Neural progenitor cell (in vitro differentiated cells): Measurements from ENCODE around the gene PHF13. TPM values are rescaled to one million over a fixed set of nuclear protein-coding genes. Genes with fewer than 3 reads are reported as not detected.

Source experiments
- DNase-seq: peaks from one replicate; pipeline ENCODE4 v3.0.0-alpha.2; 2016; ENCODE audit warnings: low spot score
- H2AFZ ChIP-seq: fragments of 200-600 bp; sonication (generic); replicated peaks from 2 replicates; pipeline ENCODE4 v1.6.1; 2016; ENCODE audit warnings: antibody characterized with exemption
- H3F3A ChIP-seq: fragments of 200-600 bp; sonication (generic); 2 replicates; pipeline ENCODE4 v1.6.1; 2016; ENCODE audit warnings: antibody characterized with exemption, low read depth
- H3K27ac ChIP-seq: fragments of 200-600 bp; sonication (generic); 2 replicates; pipeline ENCODE4 v1.5.1; 2016; ENCODE audit warnings: mild to moderate bottlenecking
- H3K27me3 ChIP-seq: fragments of 200-600 bp; sonication (generic); 2 replicates; pipeline ENCODE4 v1.6.1; 2016; ENCODE audit warnings: mild to moderate bottlenecking, moderate library complexity
- H3K36me3 ChIP-seq: fragments of 200-600 bp; sonication (generic); 2 replicates; pipeline ENCODE4 v1.5.1; 2016
- H3K4me1 ChIP-seq: fragments of 200-600 bp; sonication (generic); 2 replicates; pipeline ENCODE4 v1.6.1; 2016; ENCODE audit warnings: mixed run types
- H3K4me2 ChIP-seq: fragments of 200-600 bp; sonication (generic); 2 replicates; pipeline ENCODE4 v1.6.1; 2016
- H3K4me3 ChIP-seq: fragments of 200-600 bp; sonication (generic); 2 replicates; pipeline ENCODE4 v1.5.1; 2016
- H3K79me2 ChIP-seq: fragments of 200-600 bp; sonication (generic); 2 replicates; pipeline ENCODE4 v1.6.1; 2016; ENCODE audit warnings: low read depth
- H3K9ac ChIP-seq: fragments of 200-600 bp; sonication (generic); 2 replicates; pipeline ENCODE4 v1.6.1; 2016
- H3K9me3 ChIP-seq: fragments of 200-600 bp; sonication (generic); 2 replicates; pipeline ENCODE4 v1.5.1; 2016; ENCODE audit warnings: low read depth
- H4K20me1 ChIP-seq: fragments of 200-600 bp; sonication (generic); 2 replicates; pipeline ENCODE4 v1.6.1; 2016; ENCODE audit warnings: low read depth
- H3K27ac Mint-ChIP-seq: 3 replicates; pipeline ENCODE4 v1.8.0; 2021; ENCODE audit warnings: mixed read lengths
- H3K27me3 Mint-ChIP-seq: 2 replicates; pipeline ENCODE4 v1.8.0; 2022; ENCODE audit warnings: low read depth, mild to moderate bottlenecking, inconsistent platforms, moderate library complexity, mixed read lengths; ENCODE audit not compliant: insufficient read depth
- H3K36me3 Mint-ChIP-seq: 3 replicates; pipeline ENCODE4 v1.8.0; 2021; ENCODE audit warnings: mixed read lengths
- H3K4me1 Mint-ChIP-seq: 3 replicates; pipeline ENCODE4 v1.8.0; 2021; ENCODE audit warnings: mixed read lengths
- H3K4me3 Mint-ChIP-seq: 3 replicates; pipeline ENCODE4 v1.8.0; 2021; ENCODE audit warnings: mild to moderate bottlenecking, moderate library complexity, mixed read lengths
- H3K9me3 Mint-ChIP-seq: 3 replicates; pipeline ENCODE4 v1.8.0; 2020; ENCODE audit warnings: mixed read lengths
- EZH2 ChIP-seq: fragments of 200-600 bp; sonication (generic); IDR thresholded peaks from 2 replicates; pipeline ENCODE4 v1.6.1; 2017; ENCODE audit warnings: antibody characterized with exemption, mild to moderate bottlenecking, moderate library complexity
- EZH2phosphoT487 ChIP-seq: fragments of 200-600 bp; sonication (generic); IDR thresholded peaks from 2 replicates; pipeline ENCODE4 v1.6.1; 2017; ENCODE audit warnings: antibody characterized with exemption
- total RNA-seq: library from RNA; depleted of rRNA; stranded (reverse); fragments of >200 nt; gene quantifications from 2 replicates; pipeline ENCODE4 v1.2.3, GENCODE V29; 2015; ENCODE audit warnings: low replicate concordance
- TF ChIP-seq, protein P1 (sequence below): fragments of 200-600 bp; sonication (generic); IDR thresholded peaks from 2 replicates; pipeline ENCODE4 v1.5.1; 2017; ENCODE audit warnings: antibody characterized with exemption, mild to moderate bottlenecking

PHF13 gene
- total RNA-seq, 1 donor from 2014 or later = 32.0 TPM

DNA sequence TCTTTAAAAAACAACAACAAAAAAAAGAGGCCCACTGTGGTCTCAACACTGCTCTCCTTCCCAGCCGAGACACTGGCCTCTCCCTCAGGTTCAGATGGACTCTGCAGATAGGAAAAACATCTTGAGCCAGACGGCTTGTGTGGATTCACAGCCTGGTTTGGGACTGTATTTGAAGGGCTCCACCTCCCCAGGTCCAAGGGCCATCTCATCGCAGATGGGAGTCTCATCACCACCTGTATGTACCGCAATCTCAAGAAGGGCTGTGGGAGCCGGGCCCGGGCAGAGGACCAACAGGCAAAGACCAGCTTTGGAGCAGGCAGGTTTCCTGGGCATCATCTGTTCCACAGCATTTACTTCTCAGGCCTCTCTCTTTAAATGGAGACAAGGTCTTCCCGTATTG is 23.5 kb upstream of the PHF13 start:
- Histone ChIP-seq H3K4me3 (no peak overlapping the region), H3K4me1 (no peaks in the 10 kb centered on the region), H3F3A (no peaks in the 10 kb centered on the region), H3K36me3 (no peaks in the 10 kb centered on the region), H3K9me3 (no peaks in the 10 kb centered on the region), H4K20me1 (peaks cover 9% of the 10 kb centered on the region), H3K4me2 (no peak overlapping the region), H3K9ac (no peak overlapping the region), H2AFZ (no peak overlapping the region), H3K79me2 (no peaks in the 10 kb centered on the region), H3K27ac (no peak overlapping the region), H3K27me3 (no peaks in the 10 kb centered on the region)
- peaks cover 4% of the 10 kb centered on the region for H3K27me3 Mint-ChIP-seq
- no peaks in the 10 kb centered on the region for H3K9me3 Mint-ChIP-seq
- no peak for TF ChIP-seq EZH2phosphoT487
- TF ChIP-seq, protein P1, sequence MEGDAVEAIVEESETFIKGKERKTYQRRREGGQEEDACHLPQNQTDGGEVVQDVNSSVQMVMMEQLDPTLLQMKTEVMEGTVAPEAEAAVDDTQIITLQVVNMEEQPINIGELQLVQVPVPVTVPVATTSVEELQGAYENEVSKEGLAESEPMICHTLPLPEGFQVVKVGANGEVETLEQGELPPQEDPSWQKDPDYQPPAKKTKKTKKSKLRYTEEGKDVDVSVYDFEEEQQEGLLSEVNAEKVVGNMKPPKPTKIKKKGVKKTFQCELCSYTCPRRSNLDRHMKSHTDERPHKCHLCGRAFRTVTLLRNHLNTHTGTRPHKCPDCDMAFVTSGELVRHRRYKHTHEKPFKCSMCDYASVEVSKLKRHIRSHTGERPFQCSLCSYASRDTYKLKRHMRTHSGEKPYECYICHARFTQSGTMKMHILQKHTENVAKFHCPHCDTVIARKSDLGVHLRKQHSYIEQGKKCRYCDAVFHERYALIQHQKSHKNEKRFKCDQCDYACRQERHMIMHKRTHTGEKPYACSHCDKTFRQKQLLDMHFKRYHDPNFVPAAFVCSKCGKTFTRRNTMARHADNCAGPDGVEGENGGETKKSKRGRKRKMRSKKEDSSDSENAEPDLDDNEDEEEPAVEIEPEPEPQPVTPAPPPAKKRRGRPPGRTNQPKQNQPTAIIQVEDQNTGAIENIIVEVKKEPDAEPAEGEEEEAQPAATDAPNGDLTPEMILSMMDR = no peak
- TF ChIP-seq EZH2 = no peak
- DNase-seq = no peak
- no peak overlapping the region for H3K4me3 Mint-ChIP-seq
- H3K4me1 Mint-ChIP-seq = no peaks in the 10 kb centered on the region
- H3K36me3 Mint-ChIP-seq = peaks cover 4% of the 10 kb centered on the region
- H3K27ac Mint-ChIP-seq = no peak overlapping the region

DNA sequence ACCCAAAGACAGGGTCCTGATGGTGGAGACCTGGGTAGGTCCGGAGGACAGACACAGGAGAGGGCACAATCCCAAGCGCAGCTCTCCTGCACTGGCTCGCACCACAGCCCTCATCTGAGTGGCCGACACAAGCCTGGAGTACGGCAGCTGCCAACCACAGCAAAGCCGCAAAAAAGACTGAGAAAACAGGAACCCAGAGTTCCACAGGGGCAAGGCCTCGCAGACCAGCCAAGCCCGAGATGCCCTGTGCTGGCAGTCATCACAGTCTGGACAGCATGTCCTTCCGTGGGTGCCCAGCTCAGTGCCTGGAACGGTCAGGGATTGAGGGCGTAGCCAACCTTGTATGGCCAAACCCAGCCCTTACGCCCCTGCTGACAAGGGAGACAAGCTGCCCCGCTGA is 22.3 kb upstream of the PHF13 start:
- TF ChIP-seq EZH2phosphoT487 = no peak
- no peak for TF ChIP-seq EZH2
- Histone ChIP-seq H3K9me3 (no peaks in the 10 kb centered on the region), H3K27me3 (no peaks in the 10 kb centered on the region), H4K20me1 (peaks cover 10% of the 10 kb centered on the region), H3K4me1 (no peaks in the 10 kb centered on the region), H3K9ac (no peak overlapping the region), H3F3A (no peaks in the 10 kb centered on the region), H3K4me3 (no peak overlapping the region), H3K36me3 (no peaks in the 10 kb centered on the region), H2AFZ (no peak overlapping the region), H3K4me2 (no peak overlapping the region), H3K79me2 (no peaks in the 10 kb centered on the region), H3K27ac (no peak overlapping the region)
- peaks cover 4% of the 10 kb centered on the region for H3K27me3 Mint-ChIP-seq
- no peak overlapping the region for H3K27ac Mint-ChIP-seq
- no peak for DNase-seq
- H3K4me1 Mint-ChIP-seq = no peaks in the 10 kb centered on the region
- no peaks in the 10 kb centered on the region for H3K9me3 Mint-ChIP-seq
- H3K4me3 Mint-ChIP-seq = no peak overlapping the region
- peaks cover 7% of the 10 kb centered on the region for H3K36me3 Mint-ChIP-seq

DNA sequence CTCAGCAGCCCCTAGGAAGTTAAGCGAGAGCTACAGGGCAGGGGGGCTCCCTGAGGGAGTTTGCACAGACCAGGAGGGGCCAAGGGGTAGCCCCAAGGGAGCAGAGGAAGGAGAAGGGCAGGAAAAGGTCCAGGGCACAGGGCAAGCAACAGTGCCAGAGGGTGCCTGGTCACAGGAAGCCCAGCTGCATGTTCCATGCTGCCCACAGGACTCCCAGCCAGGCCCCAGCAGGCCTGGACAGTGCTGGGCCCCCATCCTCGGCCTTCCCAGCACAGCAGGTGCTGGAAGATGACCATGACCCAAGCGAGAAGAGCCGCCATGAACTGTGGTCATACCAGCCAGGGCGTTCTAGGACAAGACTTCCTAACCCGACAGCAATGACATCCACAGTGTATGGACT is 21.9 kb upstream of the PHF13 start:
- H3K9ac ChIP-seq = no peak overlapping the region
- TF ChIP-seq, protein P1 = no peak
- TF ChIP-seq EZH2 (no peak), EZH2phosphoT487 (no peak)
- H2AFZ ChIP-seq = no peak overlapping the region
- H3K4me2 ChIP-seq = no peak overlapping the region
- Mint-ChIP-seq H3K27me3 (peaks cover 4% of the 10 kb centered on the region), H3K36me3 (peaks cover 10% of the 10 kb centered on the region), H3K4me3 (no peak overlapping the region), H3K27ac (no peak overlapping the region), H3K9me3 (no peaks in the 10 kb centered on the region), H3K4me1 (no peaks in the 10 kb centered on the region)
- no peaks in the 10 kb centered on the region for H3K36me3 ChIP-seq
- H3K79me2 ChIP-seq = no peaks in the 10 kb centered on the region
- no peak overlapping the region for H3K4me3 ChIP-seq
- H3K27ac ChIP-seq = no peak overlapping the region
- no peaks in the 10 kb centered on the region for H3K4me1 ChIP-seq
- H3F3A ChIP-seq = no peaks in the 10 kb centered on the region
- DNase-seq = no peak
- H4K20me1 ChIP-seq = peaks cover 12% of the 10 kb centered on the region
- no peaks in the 10 kb centered on the region for H3K27me3 ChIP-seq
- H3K9me3 ChIP-seq = no peaks in the 10 kb centered on the region

DNA sequence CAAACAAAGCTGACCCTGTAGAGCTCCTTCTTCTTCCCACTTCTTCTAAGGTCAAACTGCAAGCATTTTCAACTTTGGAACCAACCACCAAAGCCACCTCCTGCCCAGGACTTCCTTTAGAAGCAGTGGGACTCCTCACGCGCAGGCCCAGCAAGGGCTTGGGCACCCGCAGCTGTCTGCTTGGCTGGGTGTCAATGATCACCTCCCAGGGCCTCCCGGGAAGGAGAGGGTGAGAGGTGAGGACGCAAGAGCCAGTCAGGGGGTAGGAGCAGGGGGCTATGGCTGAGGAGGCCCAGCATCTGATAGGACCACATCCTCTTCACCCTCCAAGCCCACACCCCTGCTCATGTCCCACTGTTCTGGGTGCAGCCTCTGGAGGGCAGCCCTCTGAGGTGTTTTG is 21.1 kb upstream of the PHF13 start:
- Histone ChIP-seq H3K4me1 (no peaks in the 10 kb centered on the region), H3K4me2 (no peak overlapping the region), H2AFZ (no peak overlapping the region), H4K20me1 (peaks cover 15% of the 10 kb centered on the region), H3K36me3 (no peaks in the 10 kb centered on the region), H3K9ac (no peak overlapping the region), H3K27me3 (no peaks in the 10 kb centered on the region), H3K79me2 (no peaks in the 10 kb centered on the region), H3K4me3 (no peak overlapping the region), H3K9me3 (no peaks in the 10 kb centered on the region), H3F3A (no peaks in the 10 kb centered on the region), H3K27ac (no peak overlapping the region)
- H3K4me3 Mint-ChIP-seq = no peak overlapping the region
- H3K9me3 Mint-ChIP-seq = no peaks in the 10 kb centered on the region
- H3K4me1 Mint-ChIP-seq = no peaks in the 10 kb centered on the region
- no peak overlapping the region for H3K27ac Mint-ChIP-seq
- H3K36me3 Mint-ChIP-seq = peaks cover 10% of the 10 kb centered on the region
- peaks cover 4% of the 10 kb centered on the region for H3K27me3 Mint-ChIP-seq
- TF ChIP-seq EZH2phosphoT487 (no peak), EZH2 (no peak)
- TF ChIP-seq, protein P1 = no peak
- no peak for DNase-seq
